Right lobe of liver (tissue), 4 donors: ENCODE data around the gene ZNF652.

Experiments
- CTCF ChIP-seq, 4 donors: fragments of 200-600 bp in 3 of 4; fragments of 450-650 bp in 1 of 4; IDR thresholded peaks; one replicate each; pipeline versions ENCODE4 v1.5.1 to v1.8.0; 2016 to 2022; ENCODE audit warnings: antibody characterized with exemption in 4 of 4, mild to moderate bottlenecking in 2 of 4
- POLR2A ChIP-seq: fragments of 450-650 bp; IDR thresholded peaks from one replicate; pipeline ENCODE4 v1.6.1; 2017; ENCODE audit warnings: antibody characterized with exemption, mild to moderate bottlenecking
- donor health status: DM: no; HTN: no; CAD: no.
- donor health status: DM: no; HTN: no; CAD: no.
- donor health status: DM: no; HTN: yes; CAD: no.

DNA sequence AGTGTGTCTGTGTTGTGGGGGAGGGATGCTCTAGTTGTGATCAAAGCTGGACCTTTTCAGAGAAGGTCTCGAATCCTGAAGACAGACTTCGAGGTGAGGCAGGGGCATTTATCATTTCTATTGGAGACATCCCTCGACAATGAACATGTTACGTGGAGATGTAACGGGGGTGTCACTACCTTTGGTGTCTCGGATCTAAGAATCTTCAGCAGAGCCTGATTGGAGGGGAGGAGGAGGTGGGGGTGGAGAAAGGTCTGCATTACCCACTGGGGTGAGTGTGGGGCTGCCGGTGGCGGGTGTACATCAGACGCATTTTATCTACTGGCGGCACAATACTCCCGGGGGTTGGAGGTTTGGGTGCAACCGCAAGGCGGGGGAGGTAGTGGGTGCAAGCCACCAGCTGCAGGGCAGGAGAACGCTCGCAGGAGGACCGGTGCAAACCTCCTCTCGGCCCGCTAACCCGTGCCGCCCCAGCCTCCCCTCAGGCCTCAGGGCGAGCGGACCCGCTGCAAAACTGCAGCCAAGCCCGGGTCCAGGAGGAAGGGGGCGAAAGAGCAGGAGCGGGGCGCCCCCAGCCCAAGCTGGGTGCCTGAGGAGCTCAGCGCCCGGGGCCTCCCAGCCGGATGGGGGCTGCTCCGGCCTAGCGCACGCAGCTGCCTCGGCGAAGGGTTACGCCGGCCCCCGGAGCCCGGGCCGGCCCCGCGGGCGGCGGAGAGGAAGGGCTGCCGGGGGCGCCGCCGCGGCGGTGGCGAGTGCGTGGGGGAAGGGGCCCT is 735 bp downstream of the ZNF652 start:
- no peak for TF ChIP-seq CTCF (IDR thresholded peaks at IDR 0.05)
- TF ChIP-seq POLR2A = no peak
